Natural killer cell treated with Interleukin-12 subunit alpha and Interleukin-12 subunit beta and Interleukin-15 and Interleukin-18, amount 100 ng/mL, for 72 hours (primary cell): ENCODE measurements around the gene CALCR. TPM values are rescaled to one million over a fixed set of nuclear protein-coding genes. Genes with fewer than 3 reads are reported as not detected.

Experiments used
- ATAC-seq, 2 donors: fragments of 150-1000 bp; cut with Tn5 transposase in 1 of 2; sonication (Bioruptor Pico), chemical (Tn5 transposase) in 1 of 2; 2 replicates each; pipeline ENCODE4 v1.10.0; 2021
- DNase-seq: peaks from one replicate; pipeline ENCODE4 v3.0.0; 2022; ENCODE audit warnings: low spot score
- H3K27ac Mint-ChIP-seq, 2 donors: 1 replicate in 1 of 2; 2 replicates in 1 of 2; pipeline ENCODE4 v1.8.0; 2022; ENCODE audit warnings: mixed read lengths in 2 of 2, mild to moderate bottlenecking in 1 of 2, moderate library complexity in 1 of 2
- H3K27me3 Mint-ChIP-seq, 2 donors: 1 replicate in 1 of 2; 2 replicates in 1 of 2; pipeline ENCODE4 v1.8.0; 2022; ENCODE audit warnings: mixed read lengths in 2 of 2
- H3K36me3 Mint-ChIP-seq: one replicate; pipeline ENCODE4 v1.8.0; 2022; ENCODE audit warnings: mixed read lengths
- H3K4me1 Mint-ChIP-seq, 2 donors: 1 replicate in 1 of 2; 2 replicates in 1 of 2; pipeline ENCODE4 v1.8.0; 2022; ENCODE audit warnings: low read depth in 2 of 2, mixed read lengths in 2 of 2, mild to moderate bottlenecking in 1 of 2
- H3K4me3 Mint-ChIP-seq: one replicate; pipeline ENCODE4 v1.8.0; 2022; ENCODE audit warnings: mixed read lengths
- H3K9me3 Mint-ChIP-seq: 2 replicates; pipeline ENCODE4 v1.8.0; 2022; ENCODE audit warnings: mixed read lengths
- total RNA-seq, 2 donors: library from RNA; stranded (reverse); gene quantifications; one replicate each; pipeline ENCODE4 v1.2.3, GENCODE V29; 2022

Gene CALCR
- total RNA-seq, 2 donors from 2014 or later, result not detected

- H3K27me3 Mint-ChIP-seq, result peaks cover 0 to 17% of the 10 kb centered on the region in 2 donors
- H3K4me3 Mint-ChIP-seq, result no peak overlapping the region
- DNase-seq (no peak), ATAC-seq (no peak)
- H3K36me3 Mint-ChIP-seq, result no peaks in the 10 kb centered on the region
- H3K9me3 Mint-ChIP-seq, result no peaks in the 10 kb centered on the region
- H3K4me1 Mint-ChIP-seq, result no peaks in the 10 kb centered on the region
- no peak overlapping the region for H3K27ac Mint-ChIP-seq
Observed at GRCh38 chr7:93448176-93448575, 126.3 kb downstream of the CALCR start.

- Mint-ChIP-seq H3K27me3 (peaks cover 0 to 17% of the 10 kb centered on the region in 2 donors), H3K27ac (no peak overlapping the region), H3K4me3 (no peak overlapping the region), H3K4me1 (no peaks in the 10 kb centered on the region), H3K9me3 (no peaks in the 10 kb centered on the region), H3K36me3 (no peaks in the 10 kb centered on the region)
- ATAC-seq (no peak), DNase-seq (no peak)
Observed at GRCh38 chr7:93447509-93447908, 127.0 kb downstream of the CALCR start.

GRCh38 chr7:93442478-93443224 lies 131.9 kb downstream of the CALCR start:
- no peaks in the 10 kb centered on the region for H3K36me3 Mint-ChIP-seq
- H3K9me3 Mint-ChIP-seq, result no peaks in the 10 kb centered on the region
- H3K27me3 Mint-ChIP-seq, result peaks cover 0 to 7% of the 10 kb centered on the region in 2 donors
- no peaks in the 10 kb centered on the region for H3K4me1 Mint-ChIP-seq
- ATAC-seq (no peak), DNase-seq (no peak)
- H3K27ac Mint-ChIP-seq, result no peak overlapping the region
- no peak overlapping the region for H3K4me3 Mint-ChIP-seq

- no peak for DNase-seq
- Mint-ChIP-seq H3K27ac (no peak overlapping the region), H3K27me3 (no peaks in the 10 kb centered on the region), H3K36me3 (no peaks in the 10 kb centered on the region), H3K4me1 (peaks cover 5 to 6% of the 10 kb centered on the region in 2 donors), H3K4me3 (no peak overlapping the region), H3K9me3 (peaks cover 3% of the 10 kb centered on the region)
- no peak for ATAC-seq
Observed at GRCh38 chr7:93435791-93436190, 138.7 kb downstream of the CALCR start.

GRCh38 chr7:93432130-93432529 lies 142.4 kb downstream of the CALCR start:
- peaks cover 4% of the 10 kb centered on the region for H3K9me3 Mint-ChIP-seq
- H3K27ac Mint-ChIP-seq, result no peak overlapping the region
- no peak overlapping the region for H3K4me3 Mint-ChIP-seq
- no peaks in the 10 kb centered on the region for H3K36me3 Mint-ChIP-seq
- ATAC-seq (no peak), DNase-seq (no peak)
- no peaks in the 10 kb centered on the region for H3K27me3 Mint-ChIP-seq
- H3K4me1 Mint-ChIP-seq, result peaks cover 7% of the 10 kb centered on the region in 2 donors

- Mint-ChIP-seq H3K27me3 (no peaks in the 10 kb centered on the region), H3K4me3 (no peak overlapping the region), H3K9me3 (peaks cover 4% of the 10 kb centered on the region), H3K27ac (no peak overlapping the region), H3K4me1 (peaks cover 7% of the 10 kb centered on the region in 2 donors), H3K36me3 (no peaks in the 10 kb centered on the region)
- DNase-seq, result no peak
- ATAC-seq, result no peak
Observed at GRCh38 chr7:93430917-93431588, 143.5 kb downstream of the CALCR start.

- Mint-ChIP-seq H3K4me1 (peaks cover 7% of the 10 kb centered on the region in 2 donors), H3K4me3 (no peak overlapping the region), H3K27me3 (no peaks in the 10 kb centered on the region), H3K9me3 (peaks cover 4% of the 10 kb centered on the region), H3K36me3 (no peaks in the 10 kb centered on the region), H3K27ac (no peak overlapping the region)
- no peak for ATAC-seq
- DNase-seq, result no peak
Observed at GRCh38 chr7:93429563-93429962, 145.0 kb downstream of the CALCR start.

GRCh38 chr7:93427107-93427506 lies 147.4 kb downstream of the CALCR start:
- Mint-ChIP-seq H3K9me3 (peaks cover 8% of the 10 kb centered on the region), H3K27me3 (peaks cover 5 to 8% of the 10 kb centered on the region in 2 donors), H3K4me1 (peaks cover 7% of the 10 kb centered on the region in 2 donors), H3K36me3 (no peaks in the 10 kb centered on the region), H3K27ac (no peak overlapping the region), H3K4me3 (no peak overlapping the region)
- ATAC-seq (no peak), DNase-seq (no peak)

GRCh38 chr7:93426155-93426696 lies 148.3 kb downstream of the CALCR start:
- peaks cover 8% of the 10 kb centered on the region for H3K9me3 Mint-ChIP-seq

GRCh38 chr7:93414574-93414973 lies 159.9 kb downstream of the CALCR start:
- Mint-ChIP-seq H3K36me3 (no peaks in the 10 kb centered on the region), H3K27ac (no peak overlapping the region), H3K27me3 (peaks cover 0 to 6% of the 10 kb centered on the region in 2 donors), H3K9me3 (no peaks in the 10 kb centered on the region), H3K4me3 (no peak overlapping the region), H3K4me1 (no peaks in the 10 kb centered on the region)
- ATAC-seq (no peak), DNase-seq (no peak)

More at GRCh38 chr7:93426155-93426696, 148.3 kb downstream of the CALCR start:
- Mint-ChIP-seq H3K4me1 (peaks cover 5 to 7% of the 10 kb centered on the region in 2 donors), H3K27me3 (peaks cover 5 to 11% of the 10 kb centered on the region in 2 donors), H3K36me3 (no peaks in the 10 kb centered on the region), H3K27ac (no peak overlapping the region), H3K4me3 (no peak overlapping the region)
- no peak for DNase-seq
- ATAC-seq, result no peak

GRCh38 chr7:93409324-93409723 lies 165.2 kb downstream of the CALCR start:
- ATAC-seq (no peak), DNase-seq (no peak)
- peaks cover 4% of the 10 kb centered on the region for H3K9me3 Mint-ChIP-seq
- H3K36me3 Mint-ChIP-seq, result no peaks in the 10 kb centered on the region
- peaks cover 5 to 11% of the 10 kb centered on the region in 2 donors for H3K27me3 Mint-ChIP-seq
- H3K4me1 Mint-ChIP-seq, result no peaks in the 10 kb centered on the region
- no peak overlapping the region for H3K4me3 Mint-ChIP-seq
- no peak overlapping the region for H3K27ac Mint-ChIP-seq

GRCh38 chr7:93407239-93407638 lies 167.3 kb downstream of the CALCR start:
- Mint-ChIP-seq H3K4me3 (no peak overlapping the region), H3K4me1 (no peaks in the 10 kb centered on the region), H3K36me3 (no peaks in the 10 kb centered on the region), H3K9me3 (peaks cover 4% of the 10 kb centered on the region), H3K27ac (no peak overlapping the region), H3K27me3 (peaks cover 2 to 13% of the 10 kb centered on the region in 2 donors)
- DNase-seq, result no peak
- ATAC-seq, result no peak

- no peak for DNase-seq
- no peak overlapping the region for H3K4me3 Mint-ChIP-seq
- peaks cover 4% of the 10 kb centered on the region for H3K9me3 Mint-ChIP-seq
- H3K4me1 Mint-ChIP-seq, result no peaks in the 10 kb centered on the region
- no peak overlapping the region for H3K27ac Mint-ChIP-seq
- no peaks in the 10 kb centered on the region for H3K36me3 Mint-ChIP-seq
- H3K27me3 Mint-ChIP-seq, result peaks cover 3 to 16% of the 10 kb centered on the region in 2 donors
- ATAC-seq, result no peak
Observed at GRCh38 chr7:93402944-93403343, 171.6 kb downstream of the CALCR start.

- Mint-ChIP-seq H3K27me3 (peaks cover 3 to 13% of the 10 kb centered on the region in 2 donors), H3K9me3 (no peaks in the 10 kb centered on the region), H3K36me3 (no peaks in the 10 kb centered on the region), H3K27ac (no peak overlapping the region), H3K4me3 (no peak overlapping the region), H3K4me1 (no peaks in the 10 kb centered on the region)
- DNase-seq, result no peak
- ATAC-seq, result no peak
Observed at GRCh38 chr7:93399642-93400041, 174.9 kb downstream of the CALCR start.
